Stimulated activated CD8-positive, alpha-beta memory T cell treated with anti-CD3 and anti-CD28 coated beads, Interleukin-12 subunit alpha, Interleukin-12 subunit beta, amount 100 ng/mL, for 24 hours (primary cell): Measurements from ENCODE around the gene KRT80.

Source experiments
- DNase-seq: peaks from one replicate; pipeline ENCODE4 v3.0.0-alpha.2; 2020; ENCODE audit errors: extremely low read depth

The KRT80 gene

GRCh38 chr12:52179396-52179973, 12.3 kb downstream of the KRT80 start:
- no peak for DNase-seq

- no peak for DNase-seq
Observed at GRCh38 chr12:52178984-52179383, 12.8 kb downstream of the KRT80 start.

- DNase-seq, result no peak
Observed at GRCh38 chr12:52178443-52178842, 13.4 kb downstream of the KRT80 start.

- DNase-seq, result no peak
Observed at GRCh38 chr12:52175371-52176350, 16.2 kb downstream of the KRT80 start.

GRCh38 chr12:52173526-52173925, 18.3 kb downstream of the KRT80 start:
- DNase-seq, result no peak

- no peak for DNase-seq
Observed at GRCh38 chr12:52172956-52173355, 18.9 kb downstream of the KRT80 start.

- no peak for DNase-seq
Observed at GRCh38 chr12:52171950-52172512, 19.8 kb downstream of the KRT80 start.

GRCh38 chr12:52170827-52171226, 21.0 kb downstream of the KRT80 start:
- no peak for DNase-seq

- no peak for DNase-seq
Observed at GRCh38 chr12:52169886-52170285, 21.9 kb downstream of the KRT80 start.

- no peak for DNase-seq
Observed at GRCh38 chr12:52168019-52168717, 23.6 kb downstream of the KRT80 start.

GRCh38 chr12:52167526-52167925, 24.3 kb downstream of the KRT80 start:
- no peak for DNase-seq

- no peak for DNase-seq
Observed at GRCh38 chr12:52166672-52167071, 25.1 kb downstream of the KRT80 start.

- no peak for DNase-seq
Observed at GRCh38 chr12:52165096-52165855, 26.5 kb downstream of the KRT80 start.

- no peak for DNase-seq
Observed at GRCh38 chr12:52164624-52165023, 27.2 kb downstream of the KRT80 start.

GRCh38 chr12:52162981-52163380, 28.8 kb downstream of the KRT80 start:
- DNase-seq, result no peak

- no peak for DNase-seq
Observed at GRCh38 chr12:52160200-52160599, 31.6 kb downstream of the KRT80 start.

- DNase-seq, result no peak
Observed at GRCh38 chr12:52157566-52158150, 34.2 kb downstream of the KRT80 start.

- DNase-seq, result peak; percentile 25
Observed at GRCh38 chr12:52156757-52157565, 34.9 kb downstream of the KRT80 start.

GRCh38 chr12:52156311-52156710, 35.5 kb downstream of the KRT80 start:
- no peak for DNase-seq
